K562 (cell line): ENCODE results near the gene TGM5. TPM values are rescaled to one million over a fixed set of nuclear protein-coding genes. Genes with fewer than 3 reads are reported as not detected.

Experiments
- ATAC-seq: fragments of 200-7000 bp; cut with Tn5 transposase; 3 replicates; pipeline ENCODE4 v1.9.1; 2020; ENCODE audit warnings: moderate library complexity
- BruUV-seq: library from RNA; stranded (reverse); fragments of 400-500 nt; replicated peaks from 2 replicates; lab custom pipeline; 2021; lab: Mats Ljungman, UMichigan
- CTCF ChIA-PET: fragments of 300-600 bp; formaldehyde crosslinking; extraction: SDS; loops from one replicate; lab custom pipeline; 2021; ENCODE audit warnings: low intra/inter-chr PET ratio; lab: Yijun Ruan, JAX
- POLR2A ChIA-PET: fragments of 300-600, 350-650 bp; sonication (Branson Sonifier 250); formaldehyde crosslinking; extraction: SDS; loops from one replicate; lab custom pipeline; 2021; ENCODE audit warnings: antibody characterized with exemption, inconsistent platforms; lab: Yijun Ruan, JAX
- DNase-seq, 4 experiments: peaks; one replicate each; pipeline versions ENCODE4 v3.0.0 to v3.0.0-alpha.2; 2011 to 2018; ENCODE audit warnings: low spot score in 3 of 4, mixed read lengths in 3 of 4; ENCODE audit errors: extremely low read depth in 1 of 4
- FAIRE-seq: peaks from 2 replicates; lab custom pipeline; 2011; peaks lifted over from hg19 to GRCh38; lab: Jason Lieb, UNC
- H2AFZ ChIP-seq: 2 replicates; pipeline ENCODE4 v1.6.0; 2011; ENCODE audit warnings: low read depth, low read length, control low read depth, inconsistent platforms
- H3K27ac ChIP-seq: fragments of 200-600 bp; 3 replicates; pipeline ENCODE4 v1.8.0; 2011; ENCODE audit warnings: low read depth, mild to moderate bottlenecking, control low read depth, inconsistent platforms, low read length, moderate library complexity, mixed read lengths; ENCODE audit errors: extremely low read depth
- H3K27me3 ChIP-seq, 2 experiments: fragments of 300-600 bp in 1 of 2; 2 replicates in 1 of 2; 3 replicates in 1 of 2; pipeline versions ENCODE4 v1.6.0 to v1.8.0; 2011; ENCODE audit warnings: inconsistent platforms in 2 of 2, low read length in 2 of 2, mild to moderate bottlenecking in 1 of 2, mixed read lengths in 1 of 2, moderate library complexity in 1 of 2; ENCODE audit not compliant: control insufficient read depth in 2 of 2, insufficient read depth in 2 of 2
- H3K36me3 ChIP-seq: fragments of 300-600 bp; 3 replicates; pipeline ENCODE4 v1.8.0; 2011; ENCODE audit warnings: mild to moderate bottlenecking, low read length, inconsistent platforms; ENCODE audit not compliant: control insufficient read depth, insufficient read depth
- H3K4me1 ChIP-seq, 2 experiments: fragments of 200-600 bp in 1 of 2; replicated peaks in 1 of 2; 2 replicates in 1 of 2; 3 replicates in 1 of 2; pipeline versions ENCODE4 v1.5.1 to v1.8.0; 2011; ENCODE audit warnings: inconsistent platforms in 2 of 2, low read length in 2 of 2, mild to moderate bottlenecking in 1 of 2, mixed read lengths in 1 of 2, moderate library complexity in 1 of 2; ENCODE audit not compliant: control insufficient read depth in 2 of 2, insufficient read depth in 2 of 2
- H3K4me2 ChIP-seq: 2 replicates; pipeline ENCODE4 v1.6.1; 2011; ENCODE audit warnings: low read length, control low read depth, inconsistent platforms, mixed read lengths; ENCODE audit not compliant: insufficient read depth
- H3K4me3 ChIP-seq: fragments of 200-600 bp; sonication (generic), shearing (Covaris generic); 2 replicates; pipeline ENCODE4 v1.5.1; 2016; ENCODE audit warnings: control low read depth, inconsistent platforms
- H3K79me2 ChIP-seq: fragments of 200-600 bp; 3 replicates; pipeline ENCODE4 v1.8.0; 2011; ENCODE audit warnings: low read length, inconsistent platforms; ENCODE audit not compliant: control insufficient read depth, insufficient read depth
- H3K9ac ChIP-seq, 2 experiments: 2 replicates each; pipeline versions ENCODE4 v1.6.0 to v1.6.1; 2011; ENCODE audit warnings: low read depth in 2 of 2, low read length in 2 of 2, control low read depth in 1 of 2, inconsistent platforms in 1 of 2, mild to moderate bottlenecking in 1 of 2, mixed read lengths in 1 of 2; ENCODE audit not compliant: insufficient read depth in 1 of 2
- H3K9me1 ChIP-seq: one replicate; pipeline ENCODE4 v1.6.0; 2011; ENCODE audit warnings: inconsistent platforms, mild to moderate bottlenecking, low read length, moderate library complexity; ENCODE audit not compliant: control insufficient read depth, insufficient read depth
- H3K9me3 ChIP-seq: replicated peaks from 2 replicates; pipeline ENCODE4 v1.5.1; 2011; ENCODE audit warnings: low read depth, low read length, inconsistent platforms; ENCODE audit not compliant: control insufficient read depth, insufficient read depth
- H4K20me1 ChIP-seq: replicated peaks from 2 replicates; pipeline ENCODE4 v1.6.1; 2011; ENCODE audit warnings: low read length, inconsistent platforms, mixed read lengths; ENCODE audit not compliant: control insufficient read depth, insufficient read depth
- CEBPG ChIP-seq, 3 experiments: fragments of 200-800 bp in 1 of 3; sonication (Bioruptor generic) in 1 of 3; sonication (generic) in 1 of 3; formaldehyde crosslinking in 1 of 3; IDR thresholded peaks in 2 of 3; conservative IDR thresholded peaks in 1 of 3; 2 replicates each; pipeline versions ENCODE4 v1.6.1 to v1.8.0; 2016 to 2022; ENCODE audit warnings: missing compliant biosample characterization in 2 of 3, missing genetic modification characterization in 2 of 3, mild to moderate bottlenecking in 1 of 3, missing genetic modification reagents in 1 of 3
- IFI16 ChIP-seq: fragments of 250-450 bp; sonication (Bioruptor Pico); IDR thresholded peaks from 2 replicates; pipeline ENCODE4 v2.1.2; 2022; ENCODE audit warnings: mild to moderate bottlenecking, inconsistent platforms
- KAT8 ChIP-seq: fragments of 450-650 bp; IDR thresholded peaks from 2 replicates; pipeline ENCODE4 v1.6.1; 2016; ENCODE audit warnings: low read depth, mild to moderate bottlenecking
- MITF ChIP-seq: IDR thresholded peaks from 2 replicates; pipeline ENCODE4 v1.6.1; 2014; ENCODE audit warnings: antibody characterized with exemption
- MXD1 ChIP-seq: fragments of 250-450 bp; sonication (Bioruptor Pico); IDR thresholded peaks from 2 replicates; pipeline ENCODE4 v1.8.0; 2021; ENCODE audit warnings: borderline replicate concordance, mild to moderate bottlenecking, moderate library complexity; ENCODE audit not compliant: poor library complexity, severe bottlenecking
- RBFOX2 ChIP-seq: fragments of 200-400 bp; formaldehyde crosslinking; IDR thresholded peaks from 2 replicates; pipeline ENCODE4 v1.6.1; 2017; ENCODE audit warnings: low read depth, mild to moderate bottlenecking, low read length, moderate library complexity
- RCOR1 ChIP-seq, 2 experiments: IDR thresholded peaks; 2 replicates each; pipeline ENCODE4 v1.6.1; 2012; ENCODE audit warnings: low read depth in 2 of 2, low read length in 2 of 2, borderline replicate concordance in 1 of 2, improper control_type of control experiment in 1 of 2
- RHOXF2B ChIP-seq: fragments of 250-450 bp; sonication (Bioruptor Pico); conservative IDR thresholded peaks from 2 replicates; pipeline ENCODE4 v1.5.1; 2021
- STAT5A ChIP-seq: IDR thresholded peaks from 2 replicates; pipeline ENCODE4 v1.6.1; 2012; ENCODE audit warnings: low read length, inconsistent platforms, borderline replicate concordance
- ZNF217 ChIP-seq: sonication (generic); formaldehyde crosslinking; IDR thresholded peaks from 2 replicates; pipeline ENCODE4 v1.8.0; 2022; ENCODE audit warnings: mild to moderate bottlenecking, missing genetic modification reagents
- ZNF23 ChIP-seq: fragments of 250-450 bp; sonication (Bioruptor Pico); IDR thresholded peaks from 2 replicates; pipeline ENCODE4 v1.4.0; 2020; ENCODE audit warnings: mild to moderate bottlenecking
- ZNF717 ChIP-seq: fragments of 250-450 bp; sonication (Bioruptor Pico); IDR thresholded peaks from 2 replicates; pipeline ENCODE4 v1.5.0; 2021
- WGBS: fragments of 100-300 bp; shearing (Covaris generic); methylation state at CpG from one replicate; pipeline ENCODE4 v1.1.6; 2016; ENCODE audit warnings: low coverage, mixed read lengths; ENCODE audit not compliant: insufficient coverage; ENCODE audit errors: missing lambda C conversion rate; 5-methylcytosine and 5-hydroxymethylcytosine counted together
- in situ Hi-C: fragments of 300-500 bp; cut with MboI; formaldehyde crosslinking; loops from 4 replicates; pipeline ENCODE4 v1.15.0; 2018; ENCODE audit warnings: inconsistent platforms, mixed read lengths
- intact Hi-C: fragments of 100-400 bp; cut with micrococcal nuclease; formaldehyde crosslinking; loops from 2 replicates; pipeline ENCODE4 v1.14.2; 2022
- polyA plus RNA-seq, 8 experiments: library from polyadenylated mRNA; depleted of rRNA in 4 of 8; stranded (reverse) in 5 of 8; unstranded in 3 of 8; fragments of >200 nt; fragmentation: Nextera tagmentation in 2 of 8; fragmentation: Illumina TruSeq in 1 of 8; extraction: Ambion mirVana in 2 of 8; extraction: Trizol in 1 of 8; gene quantifications; 2 replicates each; pipeline versions ENCODE4 v1.2.1 to v1.2.3, GENCODE V29; 2011 to 2014; ENCODE audit warnings: inconsistent platforms in 1 of 8, missing spikeins in 1 of 8
- total RNA-seq, 7 experiments: library from RNA; depleted of rRNA in 6 of 7; stranded (reverse); fragments of >200 nt in 6 of 7; fragmentation: Illumina TruSeq in 2 of 7; extraction: Trizol in 2 of 7; gene quantifications; 2 replicates each; pipeline versions ENCODE4 v1.2.1 to v1.2.3, GENCODE V29; 2011 to 2021; ENCODE audit warnings: low replicate concordance in 1 of 7

TGM5 gene
- total and polyA plus RNA-seq, 9 of the 15 experiments (the other 6 are each of a cell fraction or from before 2014, with no cell fraction given), result 0.03 to 0.10 (median 0.07) TPM; not detected in 6

- ATAC-seq (no peak), FAIRE-seq (no peak), DNase-seq (no peak)
- WGBS, result 15% methylated on average over 7 of the region's 7 CpGs
- TF ChIP-seq MITF (no peak), ZNF217 (CRISPR knock-in tag) (no peak), STAT5A (no peak), IFI16 (CRISPR knock-in tag) (no peak), ZNF717 (CRISPR knock-in tag) (no peak), ZNF23 (CRISPR knock-in tag) (no peak), MXD1 (CRISPR knock-in tag) (no peak), KAT8 (no peak), CEBPG (CRISPR knock-in tag; IDR thresholded peaks at IDR 0.05) (no peak), CEBPG (tag; conservative IDR thresholded peaks at IDR 0.05 in 1 of 2, IDR thresholded peaks at IDR 0.05 in 1 of 2) (no peak), RHOXF2B (CRISPR knock-in tag) (no peak), RBFOX2 (no peak), RCOR1 (IDR thresholded peaks at IDR 0.05; ENCODE audit: borderline replicate concordance in 1 of 2, low read depth in 2 of 2, low read length in 2 of 2) (no peak)
- no peaks in the 10 kb centered on the region for H3K36me3 ChIP-seq
- H3K9ac ChIP-seq, result peak overlapping the region in 1 of 2 experiments; percentile 39; a peak in 1 of 4 replicates
- no peaks in the 10 kb centered on the region; the same call in 1 of the 2 replicates for H4K20me1 ChIP-seq
- H3K27ac ChIP-seq, result no peak overlapping the region
- peaks cover 8 to 10% of the 10 kb centered on the region in 2 experiments for H3K4me1 ChIP-seq
- no peak overlapping the region for H3K4me2 ChIP-seq
- in situ Hi-C loops (no loop called here), intact Hi-C loops (no loop called here)
- ChIA-PET CTCF (no interaction called here), POLR2A (no interaction called here)
- no peaks in the 10 kb centered on the region for H3K9me1 ChIP-seq
- H3K79me2 ChIP-seq, result no peaks in the 10 kb centered on the region
- no peak overlapping the region for H3K4me3 ChIP-seq
- H3K9me3 ChIP-seq, result no peaks in the 10 kb centered on the region
- no TSS peak for BruUV-seq
- 0 out of 2 replicates have a peak overlapping the region, but pooled peaks have one; percentile 35 for H2AFZ ChIP-seq
- peaks cover 0 to 21% of the 10 kb centered on the region in 2 experiments; a peak in 3 of 5 replicates for H3K27me3 ChIP-seq
Measured at GRCh38 chr15:43256341-43256740, 10.4 kb downstream of the TGM5 start.
